A673 (cell line): ENCODE data around the gene GFY. TPM values are rescaled to one million over a fixed set of nuclear protein-coding genes. Genes with fewer than 3 reads are reported as not detected.

Experiments
- BruUV-seq: library from RNA; stranded (reverse); fragments of 400-500 nt; replicated peaks from 2 replicates; lab custom pipeline; 2021; lab: Mats Ljungman, UMichigan
- CTCF ChIA-PET: fragments of 300-600 bp; sonication (Branson Sonifier 250); formaldehyde crosslinking; loops from one replicate; lab custom pipeline; 2022; ENCODE audit warnings: antibody characterized with exemption; lab: Charles Lee
- POLR2A ChIA-PET: fragments of 300-600 bp; sonication (Branson Sonifier 250); formaldehyde crosslinking; loops from one replicate; lab custom pipeline; 2022; ENCODE audit warnings: antibody characterized with exemption; ENCODE audit not compliant: low non-redundant PET; lab: Charles Lee
- DNase-seq: peaks from one replicate; pipeline ENCODE4 v3.0.0-alpha.2; 2015; ENCODE audit warnings: low spot score
- H3K27ac ChIP-seq: fragments of 200-600 bp; sonication (generic); 2 replicates; pipeline ENCODE4 v1.5.1; 2016; ENCODE audit warnings: mixed run types, low read depth, mild to moderate bottlenecking, mixed read lengths, antibody characterized with exemption, low read length; ENCODE audit not compliant: poor library complexity, severe bottlenecking
- H3K27me3 ChIP-seq: fragments of 200-600 bp; sonication (generic); replicated peaks from 2 replicates; pipeline ENCODE4 v1.6.1; 2017; ENCODE audit warnings: mixed run types, low read depth, mild to moderate bottlenecking, mixed read lengths, antibody characterized with exemption, low read length; ENCODE audit not compliant: insufficient read depth, poor library complexity
- H3K36me3 ChIP-seq: fragments of 200-600 bp; sonication (generic); 2 replicates; pipeline ENCODE4 v1.6.1; 2016; ENCODE audit warnings: mixed run types, mild to moderate bottlenecking, mixed read lengths, antibody characterized with exemption, low read length; ENCODE audit not compliant: insufficient read depth, poor library complexity, severe bottlenecking
- H3K4me1 ChIP-seq: fragments of 200-600 bp; sonication (generic); 2 replicates; pipeline ENCODE4 v1.6.1; 2017; ENCODE audit warnings: mixed run types, mild to moderate bottlenecking, mixed read lengths, antibody characterized with exemption, low read length; ENCODE audit not compliant: insufficient read depth, poor library complexity, severe bottlenecking
- H3K4me3 ChIP-seq: fragments of 200-600 bp; sonication (generic); 2 replicates; pipeline ENCODE4 v1.5.1; 2016; ENCODE audit warnings: low read depth, mixed run types, mild to moderate bottlenecking, mixed read lengths, low read length; ENCODE audit not compliant: poor library complexity, severe bottlenecking
- H3K9me3 ChIP-seq: fragments of 200-600 bp; sonication (generic); 2 replicates; pipeline ENCODE4 v1.6.1; 2016; ENCODE audit warnings: mixed run types, low read depth, mild to moderate bottlenecking, mixed read lengths, antibody characterized with exemption, low read length; ENCODE audit not compliant: poor library complexity, severe bottlenecking
- CTCF ChIP-seq: fragments of 300-800, 200-600 bp; sonication (generic); conservative IDR thresholded peaks from 2 replicates; pipeline ENCODE4 v1.5.1; 2017; ENCODE audit warnings: low read depth, mild to moderate bottlenecking, antibody characterized with exemption, low read length, moderate library complexity, mixed read lengths
- EZH2 ChIP-seq: fragments of 200-600 bp; sonication (generic); IDR thresholded peaks from 2 replicates; pipeline ENCODE4 v1.6.1; 2017; ENCODE audit warnings: borderline replicate concordance, low read depth, mild to moderate bottlenecking, mixed read lengths, antibody characterized with exemption, low read length; ENCODE audit not compliant: poor library complexity, severe bottlenecking
- intact Hi-C: fragments of 100-400 bp; cut with micrococcal nuclease; formaldehyde crosslinking; loops from one replicate; pipeline ENCODE4 v1.10.0; 2022; ENCODE audit not compliant: unreplicated experiment
- total RNA-seq: library from RNA; stranded (reverse); gene quantifications from 2 replicates; pipeline ENCODE4 v1.2.3, GENCODE V29; 2021

GFY gene
- total RNA-seq, 1 experiment from 2014 or later: not detected

- intact Hi-C loops: no loop called here
- no peak for TF ChIP-seq CTCF
- no peak for TF ChIP-seq EZH2
- Histone ChIP-seq H3K4me1 (peaks cover 8% of the 10 kb centered on the region), H3K9me3 (no peaks in the 10 kb centered on the region), H3K27me3 (no peaks in the 10 kb centered on the region), H3K27ac (no peak overlapping the region), H3K4me3 (no peak overlapping the region), H3K36me3 (no peaks in the 10 kb centered on the region)
- no TSS peak for BruUV-seq
- ChIA-PET POLR2A (no interaction called here), CTCF (interaction anchor here (0.5 kb wide), 1 partner anchor 93 kb away, joined by 3 read pairs; no protein-coding TSS in a partner anchor)
- DNase-seq: peak; percentile 94
Observed at GRCh38 chr19:49468746-49469447, 43.7 kb downstream of the GFY start.

- Histone ChIP-seq H3K27me3 (no peaks in the 10 kb centered on the region), H3K4me1 (peaks cover 15% of the 10 kb centered on the region), H3K9me3 (no peaks in the 10 kb centered on the region), H3K4me3 (no peak overlapping the region), H3K36me3 (no peaks in the 10 kb centered on the region), H3K27ac (no peak overlapping the region)
- no peak for DNase-seq
- CTCF ChIA-PET: interaction anchor here (0.6 kb wide), 2 partner anchors 21 to 40 kb away, joined by 3 to 4 read pairs; no protein-coding TSS in a partner anchor
- no TSS peak for BruUV-seq
- TF ChIP-seq EZH2 (no peak), CTCF (peak; percentile 37)
- POLR2A ChIA-PET: no interaction called here
- intact Hi-C loops: no loop called here
Observed at GRCh38 chr19:49469828-49470614, 44.8 kb downstream of the GFY start.

- BruUV-seq: no TSS peak
- H3K4me3 ChIP-seq: no peak overlapping the region
- TF ChIP-seq EZH2 (no peak), CTCF (no peak)
- intact Hi-C loops: no loop called here
- H3K4me1 ChIP-seq: peaks cover 15% of the 10 kb centered on the region
- ChIA-PET CTCF (interaction anchor here (0.6 kb wide), 1 partner anchor 20 kb away, joined by 4 read pairs; no protein-coding TSS in a partner anchor), POLR2A (no interaction called here)
- no peak overlapping the region for H3K27ac ChIP-seq
- no peaks in the 10 kb centered on the region for H3K27me3 ChIP-seq
- no peaks in the 10 kb centered on the region for H3K36me3 ChIP-seq
- no peaks in the 10 kb centered on the region for H3K9me3 ChIP-seq
- DNase-seq: no peak
Observed at GRCh38 chr19:49470615-49470978, 45.4 kb downstream of the GFY start.
